Thymus (tissue), 11 donors: ENCODE measurements around the gene RTN4IP1. TPM values are rescaled to one million over a fixed set of nuclear protein-coding genes. Genes with fewer than 3 reads are reported as not detected.
"Not testable (repeated sequence)": the region's sequence is repeated elsewhere in the genome, so short reads cannot be mapped to it uniquely, and the experiment has no call there.

ENCODE experiments used
- DNase-seq, 9 donors: peaks; one replicate each; pipeline ENCODE4 v3.0.0-alpha.2; 2013; ENCODE audit warnings: low spot score in 9 of 9, low read depth in 6 of 9, missing footprints in 1 of 9
- H3K27ac ChIP-seq, 2 donors: one replicate each; pipeline ENCODE4 v1.5.1; 2013; ENCODE audit warnings: control low read depth in 1 of 2, low read depth in 1 of 2, low read length in 1 of 2, mild to moderate bottlenecking in 1 of 2, moderate library complexity in 1 of 2
- H3K27me3 ChIP-seq, 2 donors: one replicate each; pipeline ENCODE4 v1.5.1; 2013; ENCODE audit warnings: low read length in 1 of 2; ENCODE audit not compliant: control insufficient read depth in 2 of 2, insufficient read depth in 1 of 2
- H3K36me3 ChIP-seq, 2 donors: one replicate each; pipeline ENCODE4 v1.5.1; 2013; ENCODE audit warnings: low read length in 1 of 2, mild to moderate bottlenecking in 1 of 2, moderate library complexity in 1 of 2; ENCODE audit not compliant: control insufficient read depth in 2 of 2, insufficient read depth in 2 of 2
- H3K4me1 ChIP-seq, 2 donors: one replicate each; pipeline ENCODE4 v1.5.1; 2013; ENCODE audit warnings: low read length in 2 of 2; ENCODE audit not compliant: control insufficient read depth in 2 of 2, insufficient read depth in 2 of 2
- H3K4me3 ChIP-seq, 2 donors: one replicate each; pipeline ENCODE4 v1.5.1; 2013; ENCODE audit warnings: low read length in 2 of 2, control low read depth in 1 of 2, mild to moderate bottlenecking in 1 of 2
- H3K9me3 ChIP-seq, 2 donors: one replicate each; pipeline ENCODE4 v1.5.1; 2013; ENCODE audit warnings: low read length in 1 of 2, mild to moderate bottlenecking in 1 of 2; ENCODE audit not compliant: control insufficient read depth in 2 of 2, insufficient read depth in 1 of 2
- WGBS: extraction: QIAGEN DNeasy Blood & Tissue Kit; methylation state at CpG from one replicate; pipeline ENCODE4 v1.1.7; 2013; 5-methylcytosine and 5-hydroxymethylcytosine counted together
- polyA plus RNA-seq: library from polyadenylated mRNA; stranded (reverse); fragments of 200-250 nt; gene quantifications from one replicate; pipeline ENCODE4 v1.2.3, GENCODE V29; 2013
- total RNA-seq: library from RNA; stranded (reverse); fragments of 120-200 nt; gene quantifications from one replicate; pipeline ENCODE4 v1.2.4, GENCODE V29; 2013
- donor health status: healthy.

The RTN4IP1 gene
- total and polyA plus RNA-seq, 2 donors: 5.4 to 6.4 TPM

DNA sequence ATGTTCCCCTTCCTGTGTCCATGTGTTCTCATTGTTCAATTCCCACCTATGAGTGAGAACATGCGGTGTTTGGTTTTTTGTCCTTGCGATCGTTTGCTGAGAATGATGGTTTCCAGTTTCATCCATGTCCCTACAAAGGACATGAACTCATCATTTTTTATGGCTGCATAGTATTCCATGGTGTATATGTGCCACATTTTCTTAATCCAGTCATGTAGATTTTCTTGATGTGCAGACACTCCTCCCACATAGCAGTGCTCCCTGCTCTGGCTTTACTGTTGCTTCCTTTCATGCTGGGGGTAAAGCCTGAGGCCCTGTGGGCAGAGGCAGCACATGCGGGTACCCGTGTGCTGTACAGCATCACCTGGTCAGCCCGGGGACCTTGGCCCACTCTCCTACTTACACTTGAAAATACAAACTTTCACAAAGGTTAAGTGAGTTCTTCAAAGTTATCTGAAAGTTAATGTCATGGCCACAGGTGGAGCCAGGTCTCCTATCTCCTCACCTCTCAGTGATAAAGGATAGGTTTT is 80.3 kb downstream of the RTN4IP1 start:
- not testable (repeated sequence) for H3K4me1 ChIP-seq, DNase-seq, H3K4me3 ChIP-seq, H3K27me3 ChIP-seq, H3K9me3 ChIP-seq, H3K27ac ChIP-seq
- H3K36me3 ChIP-seq: peaks cover 5 to 22% of the 10 kb centered on the region in 2 donors
- over 99% methylated on average over 3 of the region's 6 CpGs for WGBS

- H3K9me3 ChIP-seq: peaks cover 0 to 3% of the 10 kb centered on the region in 2 donors
- H3K4me1 ChIP-seq: peaks cover 0 to 10% of the 10 kb centered on the region in 2 donors
- DNase-seq: peak in 2 of 9 donors; percentile 21 to 60
- H3K4me3 ChIP-seq: no peak overlapping the region
- H3K27me3 ChIP-seq: no peaks in the 10 kb centered on the region
- 70% methylated on average over 6 of the region's 6 CpGs for WGBS
- H3K27ac ChIP-seq: peak overlapping the region; percentile 1 to 27
- H3K36me3 ChIP-seq: peaks cover 0 to 15% of the 10 kb centered on the region in 2 donors
Measured at GRCh38 chr6:106547601-106548453, 81.5 kb downstream of the RTN4IP1 start.

DNA sequence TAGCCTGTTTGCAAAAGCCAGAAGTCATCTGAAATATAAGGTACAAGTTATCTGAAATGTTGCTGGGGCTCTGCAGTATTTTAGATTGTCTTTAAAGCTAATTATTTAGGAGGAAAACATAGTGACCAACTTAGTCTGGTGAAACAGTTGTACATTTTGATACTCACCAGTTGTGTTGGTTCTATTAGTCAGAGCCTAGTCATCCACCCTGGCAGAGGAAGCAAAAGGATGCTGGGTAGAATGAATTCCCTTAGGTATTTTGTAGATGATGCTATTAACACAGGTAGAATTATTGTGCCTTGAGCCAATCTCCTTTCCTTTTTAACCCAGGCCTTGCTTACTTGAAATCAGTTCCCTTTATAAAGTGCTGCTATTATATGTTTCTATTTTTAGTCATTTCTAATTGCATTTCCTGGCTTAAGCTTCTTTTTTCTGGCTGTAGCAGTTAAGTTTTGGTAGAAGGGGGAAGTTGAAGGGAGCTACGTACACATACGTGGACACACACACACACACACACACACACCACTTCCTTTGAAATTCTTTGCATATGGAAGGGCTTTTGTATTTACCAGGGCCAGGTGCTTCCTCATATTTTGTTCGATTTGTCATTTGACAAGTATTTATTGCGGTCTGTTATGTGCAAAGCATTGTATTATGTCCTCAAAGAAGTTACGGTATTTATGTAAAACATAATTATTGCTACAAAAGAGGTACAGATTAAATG is 82.4 kb downstream of the RTN4IP1 start:
- Histone ChIP-seq H3K4me1 (peaks cover 0 to 10% of the 10 kb centered on the region in 2 donors), H3K9me3 (peaks cover 0 to 3% of the 10 kb centered on the region in 2 donors), H3K27ac (peak overlapping the region in 1 of 2 donors; percentile 1), H3K36me3 (peaks cover 0 to 15% of the 10 kb centered on the region in 2 donors), H3K4me3 (no peak overlapping the region), H3K27me3 (no peaks in the 10 kb centered on the region)
- WGBS: 26% methylated on average over 5 of the region's 5 CpGs
- peak in 1 of 9 donors; percentile 31 for DNase-seq

DNA sequence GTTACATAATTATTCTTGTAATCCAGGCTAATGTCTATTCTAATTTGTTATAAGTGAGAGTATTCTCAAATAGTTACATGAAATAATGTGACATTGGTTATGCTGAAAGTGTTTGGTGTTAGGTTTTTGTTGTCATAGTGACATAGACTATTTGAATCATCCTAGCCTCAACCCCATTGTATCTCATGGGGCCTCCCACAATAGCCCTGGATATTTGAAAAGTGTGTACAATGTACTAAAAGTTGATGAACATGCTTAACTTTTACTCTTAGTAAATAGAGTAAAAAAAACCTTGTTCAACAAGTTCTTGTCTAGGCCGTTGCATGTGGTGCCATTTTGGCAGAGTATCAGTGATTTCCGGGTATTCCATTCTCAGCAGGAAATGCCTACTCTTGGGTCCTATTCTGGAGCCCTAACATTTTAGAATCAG is 83.0 kb downstream of the RTN4IP1 start:
- Histone ChIP-seq H3K36me3 (peaks cover 0 to 15% of the 10 kb centered on the region in 2 donors), H3K4me3 (no peak overlapping the region), H3K27me3 (no peaks in the 10 kb centered on the region), H3K27ac (peak overlapping the region; percentile 1 to 27), H3K9me3 (peaks cover 0 to 3% of the 10 kb centered on the region in 2 donors), H3K4me1 (peaks cover 0 to 10% of the 10 kb centered on the region in 2 donors)
- DNase-seq: no peak
- 30% methylated on average over 2 of the region's 2 CpGs for WGBS

DNA sequence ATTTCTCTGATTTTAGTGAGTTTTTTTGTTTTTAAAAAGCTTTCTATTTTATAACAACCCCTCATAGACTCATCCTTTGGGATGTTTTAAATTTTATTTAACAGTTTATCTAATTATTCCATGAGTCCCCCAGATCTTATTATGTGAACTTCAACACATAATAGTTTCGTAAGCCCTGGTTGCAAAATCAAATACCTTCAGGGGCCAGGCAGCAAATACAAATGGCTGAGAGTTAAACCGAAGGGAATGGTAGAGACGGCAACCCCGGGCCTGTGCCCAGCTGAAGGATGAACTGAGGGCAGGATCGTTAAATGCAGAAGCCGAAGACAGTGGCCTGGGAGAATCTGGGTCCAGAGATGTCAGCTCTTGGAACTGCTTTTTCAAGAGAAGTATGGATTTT is 88.4 kb downstream of the RTN4IP1 start:
- H3K36me3 ChIP-seq: peaks cover 3 to 15% of the 10 kb centered on the region in 2 donors
- peaks cover 8% of the 10 kb centered on the region in 2 donors for H3K4me1 ChIP-seq
- H3K27ac ChIP-seq: peak overlapping the region in 1 of 2 donors; percentile 42
- no peaks in the 10 kb centered on the region for H3K9me3 ChIP-seq
- no peak for DNase-seq
- no peak overlapping the region for H3K4me3 ChIP-seq
- WGBS: 97% methylated on average over 6 of the region's 6 CpGs
- H3K27me3 ChIP-seq: no peaks in the 10 kb centered on the region

DNA sequence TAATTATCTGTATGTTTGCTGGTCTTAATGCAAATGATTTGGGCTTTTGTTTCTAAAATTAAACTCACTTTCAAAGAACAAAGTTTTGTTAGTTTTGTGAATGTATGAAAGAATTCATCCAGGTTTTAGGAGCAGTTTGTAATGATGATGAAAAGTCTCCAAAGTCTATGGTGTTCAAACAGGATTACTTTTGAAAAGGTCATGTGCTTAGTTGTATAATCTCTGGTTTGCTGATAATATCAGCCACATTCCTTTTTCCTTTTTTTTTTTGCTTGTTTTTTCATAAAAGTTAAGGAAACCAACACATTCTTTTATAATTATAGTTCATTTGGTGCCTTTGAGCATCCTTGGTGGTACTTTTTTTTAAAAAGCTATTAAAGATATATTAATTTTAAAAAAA is 88.9 kb downstream of the RTN4IP1 start:
- peaks cover 3 to 14% of the 10 kb centered on the region in 2 donors for H3K36me3 ChIP-seq
- no peak overlapping the region for H3K27ac ChIP-seq
- no peaks in the 10 kb centered on the region for H3K27me3 ChIP-seq
- H3K9me3 ChIP-seq: no peaks in the 10 kb centered on the region
- peaks cover 8% of the 10 kb centered on the region in 2 donors for H3K4me1 ChIP-seq
- H3K4me3 ChIP-seq: no peak overlapping the region
- DNase-seq: no peak

DNA sequence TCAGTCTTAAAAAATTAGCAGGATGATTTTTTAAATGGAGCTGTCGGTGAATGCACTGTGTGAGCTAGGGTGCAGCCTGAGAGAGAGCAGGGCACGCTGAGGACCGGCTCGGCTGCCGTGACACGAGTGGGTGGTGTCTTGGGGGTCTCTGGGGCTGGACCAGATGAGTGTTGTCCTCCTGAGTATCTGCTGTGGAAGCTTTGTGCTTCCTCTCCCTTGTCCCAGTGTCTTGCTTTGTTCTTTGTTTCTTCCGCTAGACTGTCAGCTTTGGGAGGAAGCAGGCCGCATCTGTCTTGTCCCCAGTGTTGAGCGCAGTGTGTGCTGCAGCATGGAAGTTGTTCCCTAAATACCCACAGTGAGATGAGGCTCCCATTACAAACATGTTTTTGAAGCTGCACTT is 89.4 kb downstream of the RTN4IP1 start:
- no peaks in the 10 kb centered on the region for H3K27me3 ChIP-seq
- H3K4me1 ChIP-seq: peaks cover 8% of the 10 kb centered on the region in 2 donors
- 83% methylated on average over 9 of the region's 9 CpGs for WGBS
- peaks cover 3 to 9% of the 10 kb centered on the region in 2 donors for H3K36me3 ChIP-seq
- peak in 1 of 9 donors; percentile 77 for DNase-seq
- no peaks in the 10 kb centered on the region for H3K9me3 ChIP-seq
- no peak overlapping the region for H3K4me3 ChIP-seq
- no peak overlapping the region for H3K27ac ChIP-seq

DNA sequence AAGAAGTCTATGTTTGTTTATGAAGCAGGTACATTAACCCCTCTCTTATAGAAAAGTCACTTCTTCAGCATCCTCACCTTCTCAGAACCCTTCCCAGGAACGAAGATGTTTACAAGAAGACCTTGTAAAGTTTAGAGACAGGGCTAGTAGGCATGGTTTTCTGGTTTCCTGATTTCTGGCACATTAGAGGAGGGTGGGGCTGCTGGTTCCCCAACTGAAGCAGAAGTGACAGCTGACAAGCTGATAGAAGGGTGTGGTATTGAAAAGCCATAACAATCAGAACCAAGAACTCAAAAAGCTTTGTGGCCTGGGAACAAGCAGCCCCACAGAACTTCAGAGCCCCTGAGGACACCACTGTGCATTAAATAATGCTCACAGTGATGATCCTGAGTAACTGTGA is 91.2 kb downstream of the RTN4IP1 start:
- Histone ChIP-seq H3K4me3 (no peak overlapping the region), H3K27ac (no peak overlapping the region), H3K4me1 (peaks cover 8% of the 10 kb centered on the region in 2 donors), H3K27me3 (no peaks in the 10 kb centered on the region), H3K9me3 (no peaks in the 10 kb centered on the region), H3K36me3 (peaks cover 2 to 6% of the 10 kb centered on the region in 2 donors)
- 30% methylated on average over 1 of the region's 1 CpG for WGBS
- no peak for DNase-seq

DNA sequence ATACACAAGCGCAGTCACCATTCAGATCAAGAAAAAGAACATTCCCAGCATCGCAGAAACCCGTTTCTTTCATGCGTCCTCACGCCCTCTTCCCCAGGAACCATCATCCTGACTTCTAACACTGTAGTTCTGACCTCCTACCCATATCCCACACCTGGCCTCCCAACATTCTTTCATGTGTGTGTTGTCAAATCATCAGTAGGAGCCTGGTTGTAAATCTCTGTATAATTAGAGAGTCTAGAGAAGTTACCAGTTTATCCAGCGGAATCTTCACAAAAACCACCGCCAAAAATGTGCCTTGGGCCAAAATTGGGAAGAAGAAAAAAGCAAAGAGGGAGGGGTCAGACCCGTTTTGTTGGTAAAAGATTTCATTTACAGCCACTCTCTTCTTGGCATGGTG is 91.6 kb downstream of the RTN4IP1 start:
- Histone ChIP-seq H3K9me3 (no peaks in the 10 kb centered on the region), H3K4me3 (no peak overlapping the region), H3K36me3 (peaks cover 5 to 6% of the 10 kb centered on the region in 2 donors), H3K27me3 (no peaks in the 10 kb centered on the region), H3K4me1 (peaks cover 8% of the 10 kb centered on the region in 2 donors), H3K27ac (no peak overlapping the region)
- 76% methylated on average over 8 of the region's 8 CpGs for WGBS
- no peak for DNase-seq
